Measurements from ENCODE around the gene PRKACA.

The PRKACA gene

DNA sequence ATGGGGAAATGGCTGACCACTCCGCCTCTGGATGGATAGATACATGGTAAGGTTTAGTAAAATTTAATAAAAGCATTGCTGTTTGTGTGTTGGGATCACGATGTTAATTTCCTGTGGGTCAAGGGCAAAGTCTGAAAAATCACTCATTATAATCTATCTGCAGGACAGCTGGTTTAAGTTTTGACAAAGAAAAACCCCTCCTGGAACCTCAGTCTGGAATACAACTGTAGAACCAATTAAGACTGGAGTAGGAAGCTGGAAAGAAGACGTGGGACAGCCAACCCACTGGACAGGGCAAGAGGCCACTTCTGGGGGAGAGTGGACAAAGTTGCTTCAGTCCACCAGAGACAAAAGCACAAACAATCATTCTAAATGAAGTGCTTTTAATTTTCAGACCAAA lies 1.6 kb upstream of the PRKACA start:
- DNase-seq (ENCODE audit: extremely low spot score, insufficient read length, low read depth) (no peak), FAIRE-seq (no peak)

DNA sequence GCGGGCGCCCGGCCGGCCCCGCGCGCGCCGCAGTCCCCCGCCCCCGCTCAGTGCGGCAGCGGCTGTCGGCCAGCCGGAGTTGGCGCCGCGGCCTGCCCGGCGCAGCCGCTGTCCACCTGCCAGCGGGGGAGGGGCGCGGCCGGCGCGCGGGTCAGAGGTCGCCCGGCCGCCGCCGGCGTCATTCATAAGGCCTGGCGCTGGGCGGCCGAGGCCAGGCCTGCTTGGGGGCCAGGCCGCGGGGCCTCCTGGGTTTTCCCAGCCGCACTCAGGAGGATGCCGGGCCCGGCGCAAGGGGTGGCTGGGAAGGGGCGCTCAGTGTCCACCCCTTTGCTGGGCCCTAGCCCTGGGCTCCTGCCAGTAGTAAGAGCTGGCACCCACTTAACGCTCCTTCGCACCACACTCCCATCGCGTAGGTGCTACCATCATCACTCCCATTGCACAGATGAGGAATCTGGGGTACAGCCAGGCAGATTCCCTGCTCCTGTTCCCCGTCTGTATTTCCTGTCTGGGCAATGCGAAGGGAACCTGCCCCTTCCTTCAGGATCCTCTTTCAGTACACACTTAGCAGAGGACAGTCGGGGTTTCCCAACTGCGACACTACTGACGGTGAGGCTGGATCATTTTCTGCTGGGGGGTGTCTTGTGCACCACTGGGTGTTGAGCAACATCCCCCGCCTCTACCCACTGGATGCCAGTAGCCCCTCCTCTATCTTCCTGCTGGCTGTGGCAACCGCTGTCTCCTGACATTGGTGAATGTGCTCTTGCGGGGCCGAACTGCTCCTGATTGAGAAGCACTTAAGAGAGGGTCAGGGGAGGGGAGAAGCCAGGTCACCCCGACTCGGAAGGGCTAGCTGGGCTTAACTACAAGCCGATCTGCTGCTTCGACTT lies 846 bp upstream of the PRKACA start:
- DNase-seq (ENCODE audit: extremely low spot score, insufficient read length, low read depth) (no peak), FAIRE-seq (peak; percentile 9)

DNA sequence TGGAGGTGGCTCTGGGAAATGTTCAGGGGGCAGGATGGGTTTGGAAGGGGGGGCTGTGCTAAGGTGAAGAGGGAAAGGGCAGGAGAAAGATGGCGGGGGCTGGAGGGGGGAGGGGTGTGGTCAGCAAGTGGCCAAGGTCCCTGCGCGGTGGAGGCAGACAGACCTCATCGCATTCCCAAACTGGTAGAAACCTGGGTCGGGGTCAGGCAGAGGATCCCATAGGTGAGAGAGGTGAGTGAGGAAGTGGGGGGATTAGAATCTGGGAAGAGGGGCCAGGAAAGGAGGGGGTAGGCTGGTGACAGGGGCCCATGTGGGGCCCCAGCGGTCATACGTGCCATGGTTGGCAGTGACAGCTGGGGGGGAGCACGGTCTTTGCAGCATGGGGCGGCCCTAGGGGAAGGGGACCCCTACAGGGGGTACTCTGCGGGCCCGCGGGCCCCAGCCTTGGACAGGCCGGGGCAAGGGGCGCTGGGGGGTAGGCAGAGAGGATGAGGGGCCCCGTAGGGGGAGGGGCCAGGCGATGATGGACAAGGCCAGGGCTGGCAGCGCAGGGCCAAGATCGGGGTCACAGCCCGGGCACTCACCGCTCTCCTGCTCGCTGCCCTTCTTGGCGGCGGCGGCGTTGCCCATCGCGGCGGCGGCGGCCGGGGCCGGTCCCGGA lies 514 bp downstream of the PRKACA start:
- DNase-seq (ENCODE audit: extremely low spot score, insufficient read length, low read depth) (no peak), FAIRE-seq (no peak)

DNA sequence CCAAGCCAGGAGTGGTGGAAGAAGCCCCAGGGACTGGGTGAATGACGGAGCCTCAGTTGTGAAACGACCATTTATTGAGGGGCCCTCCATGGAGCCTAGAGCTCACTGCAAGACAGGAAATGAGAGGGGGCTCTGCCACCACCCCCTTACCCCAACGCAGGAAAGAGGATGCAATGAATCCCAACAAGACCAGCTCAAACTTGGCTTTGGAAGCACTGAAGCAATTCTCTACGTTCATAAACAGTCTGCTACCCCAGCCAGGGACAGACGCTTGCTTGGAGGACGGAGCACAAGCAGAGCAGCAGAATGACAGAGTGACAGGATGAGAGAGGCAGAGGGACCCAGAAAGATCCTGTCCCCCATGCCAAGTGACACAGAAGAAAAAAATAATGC lies 1.0 kb downstream of the PRKACA start:
- DNase-seq (ENCODE audit: extremely low spot score, insufficient read length, low read depth): no peak
- FAIRE-seq: no peak

DNA sequence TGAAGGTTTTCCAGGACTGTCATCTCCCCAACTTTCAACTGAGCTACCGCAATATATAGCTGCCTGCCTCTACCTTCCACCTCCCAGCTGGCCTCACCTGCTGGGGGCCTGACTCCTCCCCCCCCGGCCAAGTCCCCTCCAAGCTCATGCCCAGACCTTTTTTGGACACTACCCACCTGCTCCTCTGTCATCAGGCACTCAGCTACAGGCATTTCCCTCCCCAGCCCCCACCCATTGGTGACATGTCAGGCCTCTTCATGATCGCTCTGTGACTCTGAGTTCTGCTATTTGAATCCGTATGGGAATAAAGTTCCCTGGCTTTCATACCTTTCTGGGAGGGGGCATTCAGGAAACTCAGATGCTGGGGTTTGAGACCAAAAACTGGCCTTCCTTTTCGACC lies 1.8 kb downstream of the PRKACA start:
- FAIRE-seq: no peak
- no peak for DNase-seq (ENCODE audit: extremely low spot score, insufficient read length, low read depth)

DNA sequence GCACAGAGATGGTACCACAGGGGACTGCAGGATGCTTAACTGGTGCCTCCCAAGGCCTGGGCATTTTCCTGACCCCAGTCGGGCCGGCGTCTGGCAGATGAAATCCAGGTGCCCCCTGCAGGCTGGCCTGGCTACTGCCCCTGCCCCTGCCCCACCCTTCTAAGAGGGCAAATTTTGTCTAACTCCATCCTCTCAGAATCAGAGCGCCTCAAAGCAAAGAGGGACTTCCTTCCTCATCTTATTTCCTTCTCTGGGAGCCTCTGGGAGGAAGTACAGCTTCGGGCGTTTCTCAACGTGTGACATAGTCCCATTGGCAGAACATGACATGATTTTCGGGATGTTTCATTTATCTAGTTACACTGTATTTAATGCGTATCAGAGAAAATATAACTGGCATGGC lies 2.7 kb downstream of the PRKACA start:
- DNase-seq (ENCODE audit: extremely low spot score, insufficient read length, low read depth) (no peak), FAIRE-seq (no peak)

DNA sequence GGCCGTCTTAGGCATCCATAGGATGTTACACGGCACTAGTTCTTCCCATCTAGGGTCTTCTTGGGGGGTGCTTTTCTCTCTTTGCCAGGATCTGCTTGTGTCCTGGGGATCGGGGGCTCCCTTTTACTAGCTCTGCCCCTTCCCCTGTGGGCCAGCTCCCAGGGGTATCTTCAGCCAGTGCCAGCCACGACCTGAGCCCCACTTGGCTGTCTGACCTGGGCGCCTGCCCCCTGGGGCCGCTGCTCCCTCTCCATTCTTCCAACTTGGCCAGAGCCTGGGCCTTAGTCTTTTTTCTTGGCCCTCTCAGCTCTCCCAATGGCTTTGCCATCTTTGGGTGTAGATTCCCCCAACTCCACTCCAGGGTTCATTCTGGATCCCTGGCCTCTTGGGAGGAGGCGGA lies 3.1 kb downstream of the PRKACA start:
- FAIRE-seq (no peak), DNase-seq (ENCODE audit: extremely low spot score, insufficient read length, low read depth) (no peak)

DNA sequence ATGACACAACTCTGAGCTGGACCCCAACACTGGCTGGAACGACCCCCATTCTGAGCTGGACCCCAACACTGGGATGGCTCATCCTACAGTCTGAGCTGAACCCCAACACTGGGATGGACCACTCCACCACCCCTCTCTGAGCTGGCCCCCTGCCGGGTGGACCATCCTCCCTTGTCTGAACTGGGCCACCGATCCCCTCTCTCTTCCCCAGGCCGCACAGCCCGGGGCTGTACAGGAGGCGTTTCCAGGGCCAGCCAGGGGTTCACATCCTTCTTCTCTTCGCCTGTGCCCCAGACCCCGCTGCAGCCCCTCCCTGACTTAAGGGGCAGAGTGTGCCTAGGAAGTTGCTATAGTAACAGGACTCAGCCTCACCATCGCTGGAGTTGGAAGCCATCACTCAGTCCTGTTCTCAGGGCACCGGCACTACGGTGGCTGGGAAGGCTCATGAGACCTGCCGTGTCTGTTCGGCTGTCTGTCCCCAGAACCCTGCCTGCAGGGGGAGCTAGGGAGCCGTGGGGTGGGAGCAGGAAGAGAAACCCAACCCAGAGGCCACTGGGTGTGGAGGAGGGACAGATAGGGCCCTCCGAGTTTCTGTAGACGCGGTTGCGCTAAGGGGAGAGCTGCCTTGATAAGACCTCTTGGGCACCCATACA lies 3.7 kb downstream of the PRKACA start:
- FAIRE-seq (no peak), DNase-seq (ENCODE audit: extremely low spot score, insufficient read length, low read depth) (no peak)

DNA sequence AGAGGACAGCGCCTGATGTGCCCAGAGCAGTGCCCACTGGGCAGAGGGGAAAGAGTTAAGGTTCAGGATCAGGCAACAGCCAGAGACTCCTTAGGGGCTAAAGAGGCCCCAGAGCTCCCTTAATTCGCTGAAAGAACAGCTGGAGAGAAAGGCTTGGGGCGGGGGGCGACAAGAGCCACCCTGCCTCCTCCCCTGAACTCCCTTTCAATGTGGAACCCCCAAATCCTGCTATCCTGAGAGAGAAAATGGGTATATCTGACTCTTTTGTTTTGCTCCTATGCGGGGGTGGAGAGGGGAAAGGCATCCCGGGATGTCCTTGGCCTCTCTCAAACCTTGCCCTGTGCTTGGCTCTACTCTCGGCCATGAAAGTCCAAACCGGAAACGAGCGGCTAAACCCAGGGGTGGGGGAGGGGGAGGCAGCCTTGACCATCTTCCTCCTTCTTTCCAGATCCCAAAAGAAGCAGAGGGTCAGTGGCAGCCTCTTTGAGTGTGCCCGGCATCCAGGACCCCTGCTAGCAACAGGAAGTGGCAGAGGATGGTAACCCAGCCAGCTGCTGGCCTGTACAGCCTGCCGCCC lies 4.7 kb downstream of the PRKACA start:
- FAIRE-seq: no peak
- no peak for DNase-seq (ENCODE audit: extremely low spot score, insufficient read length, low read depth)

DNA sequence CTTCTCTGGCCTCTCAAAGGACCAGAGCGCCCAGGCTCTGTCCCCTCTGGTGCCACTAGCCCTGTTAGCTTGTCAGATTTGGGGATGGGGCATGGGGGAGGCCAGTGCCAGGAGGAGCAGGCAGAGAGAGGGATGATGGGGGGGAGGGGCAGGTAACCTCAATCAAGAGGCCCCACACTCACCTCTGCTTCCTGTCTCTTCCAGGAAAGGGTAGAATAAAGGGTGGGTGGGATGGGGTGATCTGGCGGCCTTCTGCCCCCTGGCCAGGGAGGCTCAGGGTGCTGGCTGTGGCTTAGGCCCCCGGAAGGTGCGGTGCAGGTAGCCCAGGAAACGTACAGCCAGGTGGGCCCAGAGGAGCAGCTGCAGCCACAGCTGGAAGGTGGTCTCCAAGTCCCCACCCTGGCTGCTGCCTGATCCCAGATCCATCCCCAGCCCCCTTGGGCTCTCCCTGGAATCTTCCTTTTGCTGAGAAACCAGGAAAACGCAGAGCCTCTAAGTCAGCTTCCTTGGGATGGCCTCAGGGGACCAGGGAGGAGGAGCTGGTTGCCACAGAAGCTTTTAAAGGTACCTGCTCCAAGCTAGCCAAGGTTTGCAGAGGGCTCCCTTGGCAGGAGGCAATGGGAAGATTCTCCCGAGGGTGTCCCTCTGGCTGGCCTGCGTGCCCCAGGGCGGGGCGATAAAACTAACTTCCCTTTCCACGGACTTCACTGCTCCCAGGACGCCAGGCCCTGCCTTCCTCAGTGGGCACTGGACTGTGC lies 5.3 kb downstream of the PRKACA start:
- FAIRE-seq (no peak), DNase-seq (ENCODE audit: extremely low spot score, insufficient read length, low read depth) (no peak)

DNA sequence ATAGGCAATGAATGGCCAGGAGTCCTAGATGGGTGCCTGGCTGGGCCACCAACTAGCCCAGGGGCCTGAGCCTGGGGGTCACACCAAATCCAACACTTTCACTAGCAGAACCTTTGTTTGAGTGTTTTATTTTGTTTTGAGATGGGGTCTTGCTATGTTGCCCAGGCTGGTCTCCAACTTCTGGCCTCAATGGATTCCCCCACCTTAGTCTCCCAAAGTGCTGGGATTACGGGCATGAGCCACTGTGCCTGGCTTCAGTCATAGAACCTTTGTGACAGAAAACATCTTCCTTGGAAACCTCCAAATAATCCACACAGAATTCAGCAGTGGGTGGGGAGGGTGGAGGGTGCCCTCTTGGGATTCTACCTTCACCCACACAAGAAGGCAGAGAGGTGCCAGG lies 6.1 kb downstream of the PRKACA start:
- DNase-seq (ENCODE audit: extremely low spot score, insufficient read length, low read depth) (no peak), FAIRE-seq (no peak)

DNA sequence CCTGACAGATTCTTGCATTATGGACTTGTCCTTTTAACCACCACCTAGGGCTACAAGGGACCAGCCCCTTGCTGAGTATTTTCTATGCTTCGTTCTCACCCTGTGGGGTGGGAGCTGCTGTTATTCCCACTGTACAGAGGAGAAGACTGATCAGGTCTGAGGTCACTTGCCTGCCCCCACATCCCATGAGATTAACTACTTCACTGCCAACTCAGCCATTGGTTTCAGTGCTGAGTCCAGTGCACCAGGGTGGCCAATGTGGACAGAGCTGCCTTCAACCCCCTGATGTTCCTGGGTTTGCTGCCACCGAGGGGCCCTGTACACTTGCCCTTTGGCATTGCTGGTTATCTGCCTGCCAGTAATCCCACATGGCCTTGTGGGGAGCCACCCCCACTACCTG lies 6.9 kb downstream of the PRKACA start:
- no peak for DNase-seq (ENCODE audit: extremely low spot score, insufficient read length, low read depth)
- FAIRE-seq: no peak

DNA sequence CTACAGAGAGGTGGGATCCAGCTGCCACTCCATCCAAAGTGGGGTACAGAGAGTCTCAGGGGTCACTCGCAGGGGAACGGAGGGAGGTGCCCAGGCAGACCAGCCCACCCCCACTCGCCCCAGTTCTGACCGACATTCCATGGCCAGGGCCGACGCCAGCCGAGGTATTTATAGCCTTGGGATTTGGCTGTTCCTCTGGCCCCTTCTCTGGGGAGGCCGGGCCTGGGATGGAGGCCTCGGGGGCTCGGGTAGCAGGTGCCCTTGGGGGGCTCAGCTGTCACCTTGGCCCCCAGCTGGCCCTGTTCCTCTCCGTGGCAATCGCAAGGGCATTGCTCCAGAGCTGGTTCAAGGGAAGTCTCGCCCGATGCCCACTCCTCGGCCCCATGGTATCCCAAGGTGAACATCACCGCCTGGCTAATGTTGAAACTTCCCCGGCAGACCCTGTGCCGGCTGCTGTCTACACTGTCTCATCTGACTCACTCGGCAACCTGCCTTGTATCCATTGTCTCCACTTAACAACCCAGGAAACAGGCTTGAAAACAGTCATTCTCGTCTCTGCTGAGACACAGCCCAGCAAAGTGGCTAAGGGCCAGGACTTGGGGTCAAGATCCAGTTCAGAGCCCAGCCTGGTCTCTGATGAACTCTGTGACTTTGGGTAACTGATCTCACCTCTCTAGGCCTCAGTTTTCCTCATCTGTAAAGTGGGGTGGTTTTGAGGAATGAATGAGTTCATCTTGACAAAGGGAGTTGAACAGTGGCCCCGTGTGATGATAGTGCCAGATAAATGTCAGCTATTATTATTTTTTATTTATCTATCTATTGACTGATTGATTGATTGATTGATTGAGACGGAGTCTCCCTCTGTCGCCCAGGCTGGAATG lies 9.7 kb downstream of the PRKACA start:
- FAIRE-seq (no peak), DNase-seq (ENCODE audit: extremely low spot score, insufficient read length, low read depth) (no peak)

DNA sequence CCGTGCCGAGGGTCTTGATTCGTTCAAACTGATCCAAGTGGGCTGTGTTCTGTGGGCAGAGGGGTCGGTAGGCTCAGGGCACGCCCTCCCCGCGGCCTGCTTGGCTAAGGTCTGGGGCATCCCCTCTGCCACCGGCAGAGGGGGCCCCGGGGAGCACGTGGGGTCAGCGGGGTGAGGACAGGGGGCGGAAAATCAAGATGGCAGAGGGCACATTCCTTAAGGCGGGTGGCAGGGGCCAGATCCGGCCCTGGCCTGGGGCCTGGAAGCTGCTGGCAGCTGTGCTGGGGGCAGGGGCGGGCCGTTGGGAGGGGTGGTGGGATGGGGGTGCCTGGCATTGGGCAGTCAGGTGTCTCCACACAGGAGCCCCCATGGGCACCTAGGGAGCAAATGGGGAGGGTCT lies 10.7 kb downstream of the PRKACA start:
- DNase-seq (ENCODE audit: extremely low spot score, insufficient read length, low read depth) (no peak), FAIRE-seq (no peak)

DNA sequence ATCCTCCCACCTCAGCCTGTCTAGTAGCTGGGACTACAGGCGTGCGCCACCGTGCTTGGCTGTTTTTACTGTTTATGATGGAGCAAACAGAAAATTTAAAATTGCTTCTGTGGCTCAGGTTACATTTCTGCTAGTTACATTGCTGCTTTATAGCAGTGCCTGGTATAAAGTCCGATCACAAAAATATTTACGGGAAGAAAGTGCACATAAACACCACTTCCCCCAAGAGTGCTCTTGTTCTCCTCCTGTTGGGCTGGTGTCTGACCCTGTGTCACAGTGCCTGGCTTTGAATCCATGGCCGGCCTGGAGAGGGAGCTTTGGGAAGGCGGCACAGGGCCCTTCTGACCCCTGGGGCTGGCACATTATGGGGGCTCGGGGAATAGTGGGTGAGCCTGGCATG lies 11.9 kb downstream of the PRKACA start:
- DNase-seq (ENCODE audit: extremely low spot score, insufficient read length, low read depth) (no peak), FAIRE-seq (no peak)

DNA sequence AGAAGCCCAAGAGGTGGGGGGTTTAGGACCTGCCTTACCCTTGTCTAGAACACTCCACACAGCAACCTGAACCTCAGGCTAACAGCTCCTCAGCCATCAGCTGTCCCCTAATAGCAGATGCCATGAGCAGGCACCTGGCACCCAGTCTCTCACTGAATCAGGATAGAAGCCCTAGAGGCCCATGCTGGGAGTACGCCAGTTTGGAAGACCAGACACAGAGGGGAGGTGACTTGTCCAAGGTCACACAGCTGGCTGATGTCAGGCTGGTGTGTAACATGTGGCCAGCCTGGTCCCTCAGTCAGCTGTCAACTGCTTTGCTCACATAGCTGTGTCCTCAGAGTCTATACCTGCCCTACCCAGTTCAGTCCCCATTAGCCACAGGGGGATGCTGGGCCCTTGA lies 14.3 kb downstream of the PRKACA start:
- DNase-seq (ENCODE audit: extremely low spot score, insufficient read length, low read depth): no peak
- no peak for FAIRE-seq

DNA sequence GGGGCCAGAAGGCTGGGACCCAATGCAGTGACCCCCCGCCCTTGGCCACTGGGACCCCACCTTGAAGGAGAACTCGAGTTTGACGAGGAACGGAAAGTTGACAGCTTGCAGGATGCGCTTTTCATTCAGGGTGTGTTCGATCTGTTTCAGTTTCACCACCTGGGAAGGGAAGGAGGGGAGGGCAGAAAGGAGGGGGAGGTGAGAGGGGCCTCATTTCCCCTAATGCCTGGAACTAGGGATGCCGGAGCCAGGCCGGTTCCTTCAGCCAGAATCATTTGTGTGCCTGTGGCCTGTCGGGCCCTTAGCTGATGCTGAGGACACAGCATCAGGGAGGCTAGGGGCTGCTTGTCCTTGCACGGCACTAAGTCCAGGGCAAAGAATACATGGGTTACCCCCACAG lies 14.8 kb downstream of the PRKACA start:
- DNase-seq (ENCODE audit: extremely low spot score, insufficient read length, low read depth) (no peak), FAIRE-seq (no peak)

DNA sequence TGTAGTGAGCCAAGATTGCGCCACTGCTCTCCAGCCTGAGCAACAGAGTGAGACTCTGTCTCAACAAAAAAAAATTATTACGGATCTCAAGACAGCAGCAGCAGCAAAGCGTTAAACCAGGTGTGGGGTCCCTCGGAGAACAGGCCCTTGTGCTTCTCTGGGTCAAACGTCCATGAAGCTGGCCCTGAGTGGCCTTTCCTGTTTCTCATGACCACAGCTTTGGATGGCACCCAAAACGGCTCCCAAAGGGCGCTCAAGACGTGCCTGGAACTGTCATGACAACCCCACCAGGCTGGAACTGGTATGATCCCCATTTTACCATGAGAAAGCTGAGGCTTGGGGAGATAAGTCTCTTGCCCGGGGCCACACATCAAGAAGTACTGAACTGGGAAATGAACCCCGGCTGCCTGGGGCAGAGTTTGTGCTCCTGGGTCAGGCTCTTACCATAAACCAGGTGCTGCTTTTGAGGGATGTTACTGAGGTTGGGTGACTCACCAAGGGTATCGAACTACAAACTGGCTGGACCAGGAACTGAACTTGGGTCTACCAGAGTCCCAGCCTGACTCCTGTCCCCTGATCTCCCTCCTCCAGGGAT lies 15.4 kb downstream of the PRKACA start:
- DNase-seq (ENCODE audit: extremely low spot score, insufficient read length, low read depth) (no peak), FAIRE-seq (no peak)

DNA sequence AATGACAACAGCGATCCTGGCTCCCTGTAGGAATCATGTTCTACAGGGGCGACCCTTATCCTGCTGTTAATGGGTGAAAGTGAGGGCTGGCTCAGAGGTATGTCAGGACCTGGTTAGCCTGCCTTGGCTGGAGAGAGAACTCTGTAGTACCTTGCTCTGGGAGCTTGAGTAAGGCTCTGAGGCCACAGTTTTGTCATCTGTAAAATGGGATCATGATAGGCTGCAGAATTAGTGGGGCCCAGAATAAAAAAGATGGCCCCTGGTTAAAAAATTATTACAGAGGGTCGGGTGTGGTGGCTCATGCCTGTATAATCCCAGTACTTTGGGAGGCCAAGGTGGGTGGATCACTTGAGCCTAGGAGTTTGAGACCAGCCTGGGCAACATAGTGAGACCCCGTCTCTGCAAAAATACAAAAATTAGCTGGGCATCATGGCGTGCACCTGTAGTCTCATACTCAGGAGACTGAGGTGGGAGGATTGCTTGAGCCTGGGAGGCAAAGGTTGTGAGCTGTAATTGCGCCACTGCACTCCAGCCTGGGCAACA lies 16.5 kb downstream of the PRKACA start:
- no peak for DNase-seq (ENCODE audit: extremely low spot score, insufficient read length, low read depth)
- no peak for FAIRE-seq
